ENCODE data around the gene NCOR2.

DNA sequence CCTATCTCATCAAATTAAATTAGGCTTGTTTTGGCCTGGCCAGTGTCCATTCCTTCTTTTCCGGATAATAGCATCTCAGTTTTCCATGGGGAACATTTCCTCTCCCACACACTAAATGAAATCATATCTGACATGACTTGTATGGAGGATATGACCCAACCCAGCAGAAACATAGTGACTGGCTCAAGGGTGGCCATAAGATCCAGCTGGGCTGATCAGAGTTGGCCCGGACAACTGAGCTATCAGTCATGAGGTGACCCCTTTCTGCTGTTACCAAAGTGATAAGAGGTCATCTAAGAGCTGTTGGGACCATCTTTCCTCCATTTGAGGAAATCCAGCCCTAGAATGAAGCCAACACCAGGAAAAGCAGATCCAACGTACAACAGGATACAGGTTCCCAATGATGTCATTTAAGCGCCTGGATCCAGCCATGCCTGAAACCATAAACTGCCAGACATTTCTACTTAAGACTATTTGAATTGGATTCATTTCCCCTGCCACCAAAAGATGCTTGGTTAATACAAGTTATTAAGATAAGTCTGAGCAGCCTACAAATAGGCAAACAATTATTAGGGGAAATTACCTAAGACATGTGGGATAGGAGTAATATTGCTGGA is 20.7 kb upstream of the NCOR2 start:
- TF ChIP-seq CTCF (IDR thresholded peaks at IDR 0.05; ENCODE audit: extremely low read depth in 1 of 2, insufficient read depth in 1 of 2, low read depth in 1 of 2, low read length in 2 of 2) (no peak), EZH2 (IDR thresholded peaks at IDR 0.05; ENCODE audit: borderline replicate concordance, low read depth, low read length, severe bottlenecking) (no peak), FOS (IDR thresholded peaks at IDR 0.05; ENCODE audit: borderline replicate concordance, insufficient read depth, low read length) (no peak)
- TF ChIP-seq, protein P1, sequence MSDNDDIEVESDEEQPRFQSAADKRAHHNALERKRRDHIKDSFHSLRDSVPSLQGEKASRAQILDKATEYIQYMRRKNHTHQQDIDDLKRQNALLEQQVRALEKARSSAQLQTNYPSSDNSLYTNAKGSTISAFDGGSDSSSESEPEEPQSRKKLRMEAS (IDR thresholded peaks at IDR 0.05; ENCODE audit: insufficient read depth, insufficient read length), result no peak
